ENCODE data around the gene HIPK4.
A peak's percentile ranks its signal among the peaks of the same experiment; 100 is the strongest.

The HIPK4 gene

DNA sequence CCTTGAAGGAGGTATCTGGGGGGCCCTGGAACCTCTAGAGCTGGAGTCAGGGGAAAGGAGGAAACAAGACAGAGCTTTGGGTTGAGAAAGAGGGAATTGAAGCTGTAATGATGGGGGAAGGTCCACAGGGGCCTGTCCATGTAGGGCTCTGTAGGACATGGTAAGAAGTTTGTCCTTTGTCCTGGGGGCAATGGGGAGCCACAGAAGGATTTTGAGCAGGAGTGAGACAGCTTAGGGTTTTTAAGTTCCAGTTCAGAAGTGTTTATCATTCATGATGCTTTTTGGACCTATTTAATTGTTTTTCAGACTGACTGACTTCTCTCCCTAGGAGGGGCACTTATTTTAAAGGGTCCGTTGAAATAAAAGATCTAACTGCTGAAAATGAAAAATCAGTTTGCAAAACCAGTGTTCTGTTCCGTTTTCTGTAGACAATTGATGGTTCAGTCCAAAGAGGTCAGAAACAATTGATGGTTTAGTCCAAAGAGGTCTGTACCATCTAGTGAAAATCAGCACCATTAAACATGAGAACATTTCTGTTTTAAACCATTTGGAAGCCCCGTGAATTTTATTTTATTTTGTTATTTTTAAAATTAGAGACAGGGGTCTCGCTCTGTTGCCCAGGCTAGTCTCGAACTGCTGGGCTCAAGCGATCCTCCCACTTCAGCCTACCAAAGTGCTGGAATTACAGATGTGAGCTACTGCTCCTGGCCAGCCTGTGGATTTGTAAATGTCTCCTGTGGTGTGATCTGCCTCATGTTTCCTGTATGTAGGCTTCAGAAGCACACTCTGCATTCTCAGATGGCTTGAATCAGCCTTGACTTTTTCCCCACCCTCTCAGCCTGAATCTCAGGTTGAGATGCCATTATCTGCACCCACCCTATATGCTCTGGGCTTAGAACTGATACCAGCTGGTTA is 33.0 kb downstream of the HIPK4 start:
- Histone ChIP-seq H3K4me1 (ENCODE audit: control insufficient read depth in 1 of 2, insufficient read depth in 1 of 2, low read depth in 1 of 2, low read length in 1 of 2) (peaks cover 17 to 24% of the 10 kb centered on the region in 2 experiments), H3K36me3 (no peaks in the 10 kb centered on the region), H3K27me3 (no peaks in the 10 kb centered on the region), H3K9me3 (no peaks in the 10 kb centered on the region), H3K27ac (no peak overlapping the region), H3K4me3 (ENCODE audit: low read depth in 1 of 2, low read length in 1 of 2) (no peak overlapping the region)
- TF ChIP-seq CTCF (IDR thresholded peaks at IDR 0.05) = no peak

DNA sequence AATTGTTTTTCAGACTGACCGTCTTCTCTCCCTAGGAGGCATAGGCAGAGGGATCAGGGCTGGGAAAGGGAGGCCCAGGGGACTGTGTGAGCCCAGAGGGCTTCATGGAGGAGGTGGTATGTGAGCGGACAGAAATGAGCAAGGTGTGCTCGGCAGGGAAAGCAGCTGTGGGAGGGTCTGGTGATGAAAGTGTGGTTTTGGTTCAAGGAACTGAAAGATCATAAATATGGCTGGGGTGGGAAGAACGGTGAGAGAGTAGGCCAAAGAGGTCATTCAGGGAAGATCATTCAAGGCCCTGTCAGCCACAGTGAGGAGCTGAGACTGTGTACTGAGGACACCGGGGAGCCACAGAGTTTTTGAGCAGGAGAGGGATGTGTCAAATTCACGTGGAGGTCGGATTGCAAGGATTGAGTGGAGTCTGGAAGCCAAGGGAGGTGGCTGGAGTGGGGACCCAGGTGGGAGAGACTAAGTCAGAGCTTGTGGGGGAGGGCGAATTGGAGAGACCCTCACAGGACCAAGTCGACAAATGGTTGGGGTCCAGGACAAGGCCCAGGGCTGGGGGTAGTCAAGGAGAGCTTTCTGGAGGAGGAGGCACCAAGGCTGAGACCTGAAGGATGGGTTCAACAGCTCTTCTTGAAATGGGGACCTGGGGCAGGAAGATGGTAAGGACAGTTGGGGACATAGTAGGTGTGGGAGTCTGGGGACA is 33.9 kb downstream of the HIPK4 start:
- H3K36me3 ChIP-seq = no peaks in the 10 kb centered on the region
- no peak overlapping the region for H3K27ac ChIP-seq
- no peak overlapping the region for H3K4me3 ChIP-seq (ENCODE audit: low read depth in 1 of 2, low read length in 1 of 2)
- H3K9me3 ChIP-seq = no peaks in the 10 kb centered on the region
- H3K27me3 ChIP-seq = no peaks in the 10 kb centered on the region
- no peak for TF ChIP-seq CTCF (IDR thresholded peaks at IDR 0.05)
- peaks cover 12 to 20% of the 10 kb centered on the region in 2 experiments for H3K4me1 ChIP-seq (ENCODE audit: control insufficient read depth in 1 of 2, insufficient read depth in 1 of 2, low read depth in 1 of 2, low read length in 1 of 2)

DNA sequence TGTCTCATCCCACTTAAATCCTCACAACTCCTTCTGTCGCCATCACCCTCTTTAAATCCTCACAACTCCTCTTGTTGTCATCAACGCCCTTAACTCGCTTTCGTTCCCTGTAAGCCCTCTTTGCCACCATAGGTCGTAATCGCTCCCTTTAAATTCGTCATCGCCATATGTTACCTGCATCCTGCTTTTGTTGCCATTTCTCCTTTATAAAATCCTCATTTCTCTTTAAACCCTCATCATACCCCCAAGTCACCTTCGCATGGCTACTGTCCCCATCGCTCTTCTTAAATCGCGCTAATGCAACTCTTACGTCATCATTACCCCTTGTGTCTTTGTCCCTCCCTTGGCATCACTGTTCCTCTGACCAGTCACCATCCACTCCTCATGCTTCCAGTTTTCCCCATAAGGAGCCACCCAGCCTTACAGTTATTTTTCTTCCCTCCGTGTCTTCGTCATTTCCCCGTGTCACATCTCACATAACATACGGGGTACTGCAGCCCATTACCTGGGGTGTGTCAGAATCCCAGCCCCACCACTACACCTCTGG is 40.9 kb downstream of the HIPK4 start:
- Histone ChIP-seq H3K27ac (peak overlapping the region; percentile 83), H3K36me3 (no peaks in the 10 kb centered on the region), H3K4me3 (ENCODE audit: low read depth in 1 of 2, low read length in 1 of 2) (peak overlapping the region; percentile 67 to 94), H3K27me3 (no peaks in the 10 kb centered on the region), H3K4me1 (ENCODE audit: control insufficient read depth in 1 of 2, insufficient read depth in 1 of 2, low read depth in 1 of 2, low read length in 1 of 2) (peaks cover 19 to 24% of the 10 kb centered on the region in 2 experiments), H3K9me3 (no peaks in the 10 kb centered on the region)
- TF ChIP-seq CTCF (IDR thresholded peaks at IDR 0.05) = no peak

GRCh38 chr19:40348125-40348913 is 41.7 kb downstream of the HIPK4 start, which contains the start of the genes C19orf47 and PLD3:
TSS of gene C19orf47 (minus strand) at chr19:40348397. CDS start at chr19:40341857, 6,540 bp downstream.
TSS of gene PLD3 (plus strand) at chr19:40348695. CDS start at chr19:40366484, 17,789 bp downstream.
- Histone ChIP-seq H3K36me3 (peaks cover under 1% of the 10 kb centered on the region), H3K27me3 (no peaks in the 10 kb centered on the region), H3K27ac (peak within 1 kb of the TSS; percentile 83), H3K4me3 (ENCODE audit: low read depth in 1 of 2, low read length in 1 of 2) (peak within 1 kb of the TSS; percentile 67 to 94), H3K4me1 (ENCODE audit: control insufficient read depth in 1 of 2, insufficient read depth in 1 of 2, low read depth in 1 of 2, low read length in 1 of 2) (peaks cover 19 to 24% of the 10 kb centered on the region in 2 experiments), H3K9me3 (no peaks in the 10 kb centered on the region)
- TF ChIP-seq CTCF (IDR thresholded peaks at IDR 0.05) = peak; percentile 75

DNA sequence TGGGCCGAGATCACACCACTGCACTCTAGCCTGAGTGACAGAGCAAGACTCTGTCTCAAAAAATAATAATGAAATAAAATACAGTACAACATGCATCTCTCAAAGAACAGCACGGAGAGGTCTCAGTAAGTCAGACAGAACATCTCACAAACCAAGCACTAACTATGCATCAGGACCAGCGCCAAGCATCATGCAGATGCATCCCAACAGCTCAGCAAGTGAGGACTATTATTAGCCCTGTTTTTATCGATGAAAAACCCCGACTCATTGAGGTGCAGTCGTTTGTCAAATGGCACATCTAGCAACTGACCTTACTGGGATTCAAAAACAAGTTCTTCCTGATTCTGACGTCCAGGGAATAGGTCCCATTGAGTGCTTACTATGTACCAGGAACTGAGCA is 45.6 kb downstream of the HIPK4 start:
- Histone ChIP-seq H3K27ac (no peak overlapping the region), H3K9me3 (no peaks in the 10 kb centered on the region), H3K4me1 (ENCODE audit: control insufficient read depth in 1 of 2, insufficient read depth in 1 of 2, low read depth in 1 of 2, low read length in 1 of 2) (peaks cover 19 to 24% of the 10 kb centered on the region in 2 experiments), H3K36me3 (peaks cover 19% of the 10 kb centered on the region), H3K27me3 (no peaks in the 10 kb centered on the region), H3K4me3 (ENCODE audit: low read depth in 1 of 2, low read length in 1 of 2) (no peak overlapping the region)
- no peak for TF ChIP-seq CTCF (IDR thresholded peaks at IDR 0.05)

Measured in neutrophil (primary cell).